ENCODE results near the gene PROP1.

- TF ChIP-seq CTCF (IDR thresholded peaks at IDR 0.05; ENCODE audit: low read depth, low read length, missing input control) (no peak), SP1 (IDR thresholded peaks at IDR 0.05) (no peak), NR2F2 (IDR thresholded peaks at IDR 0.05) (no peak)
Measured at GRCh38 chr5:177996660-177997318, 747 bp upstream of the PROP1 start.
